ENCODE measurements around the gene SERINC2. TPM values are rescaled to one million over a fixed set of nuclear protein-coding genes. Genes with fewer than 3 reads are reported as not detected.

Gene SERINC2
- total RNA-seq, 1 donor from 2014 or later, result 30.4 TPM

- H3K4me1 Mint-ChIP-seq (ENCODE audit: low read depth, unreplicated experiment), result peaks cover 22% of the 10 kb centered on the region
- no peak overlapping the region for H3K27ac ChIP-seq (ENCODE audit: low read depth, low read length)
Observed at GRCh38 chr1:31374511-31375196, 38.4 kb upstream of the SERINC2 start.

DNA sequence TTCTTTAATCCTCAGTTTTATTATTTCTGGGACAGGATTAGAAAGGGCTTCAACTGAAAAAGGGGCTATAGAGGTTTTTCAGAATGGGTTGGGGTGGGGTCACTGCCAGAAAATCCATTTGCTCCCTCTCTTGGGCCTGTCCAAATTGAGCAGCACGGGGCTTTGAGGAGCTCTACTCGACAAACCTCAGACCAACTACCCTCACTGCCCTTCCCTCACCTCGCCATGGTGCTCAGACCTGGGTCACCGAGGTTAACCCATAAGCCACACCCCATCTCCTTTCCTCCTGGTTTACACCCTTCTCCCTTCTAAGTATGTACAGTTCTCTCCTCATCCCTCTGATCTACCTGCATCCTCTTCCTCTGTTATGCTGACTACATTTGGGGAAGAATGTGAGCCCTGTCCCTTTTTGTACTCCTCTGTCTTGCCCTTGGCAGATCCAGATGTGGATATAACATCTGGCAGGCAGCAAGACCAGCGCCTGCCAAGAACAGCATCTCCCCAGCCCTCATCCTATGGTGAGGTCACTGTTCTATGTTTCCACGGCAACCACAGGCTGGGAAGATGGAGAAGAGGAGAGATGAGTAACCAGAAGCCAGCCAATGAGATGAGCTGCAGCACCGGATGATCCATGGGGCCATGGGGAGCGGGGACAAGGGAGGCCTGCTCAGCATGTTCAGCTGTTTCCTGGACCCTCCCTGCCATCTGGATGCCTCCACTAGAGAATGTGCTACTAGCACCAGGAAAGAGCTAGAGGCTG is 36.5 kb upstream of the SERINC2 start:
- H3K9me3 ChIP-seq (ENCODE audit: insufficient read depth, low read depth, low read length), result no peaks in the 10 kb centered on the region
- H3K9ac ChIP-seq (ENCODE audit: low read length), result no peak overlapping the region
- H3K27me3 Mint-ChIP-seq (ENCODE audit: low read depth, unreplicated experiment), result peaks cover 6% of the 10 kb centered on the region
- peaks cover 2% of the 10 kb centered on the region for H3K36me3 Mint-ChIP-seq (ENCODE audit: low read depth, unreplicated experiment)
- no peaks in the 10 kb centered on the region for H3K79me2 ChIP-seq (ENCODE audit: insufficient read depth, low read length)
- no peak for TF ChIP-seq EZH2 (IDR thresholded peaks at IDR 0.05; ENCODE audit: insufficient read depth, low read length)
- TF ChIP-seq, protein P1, sequence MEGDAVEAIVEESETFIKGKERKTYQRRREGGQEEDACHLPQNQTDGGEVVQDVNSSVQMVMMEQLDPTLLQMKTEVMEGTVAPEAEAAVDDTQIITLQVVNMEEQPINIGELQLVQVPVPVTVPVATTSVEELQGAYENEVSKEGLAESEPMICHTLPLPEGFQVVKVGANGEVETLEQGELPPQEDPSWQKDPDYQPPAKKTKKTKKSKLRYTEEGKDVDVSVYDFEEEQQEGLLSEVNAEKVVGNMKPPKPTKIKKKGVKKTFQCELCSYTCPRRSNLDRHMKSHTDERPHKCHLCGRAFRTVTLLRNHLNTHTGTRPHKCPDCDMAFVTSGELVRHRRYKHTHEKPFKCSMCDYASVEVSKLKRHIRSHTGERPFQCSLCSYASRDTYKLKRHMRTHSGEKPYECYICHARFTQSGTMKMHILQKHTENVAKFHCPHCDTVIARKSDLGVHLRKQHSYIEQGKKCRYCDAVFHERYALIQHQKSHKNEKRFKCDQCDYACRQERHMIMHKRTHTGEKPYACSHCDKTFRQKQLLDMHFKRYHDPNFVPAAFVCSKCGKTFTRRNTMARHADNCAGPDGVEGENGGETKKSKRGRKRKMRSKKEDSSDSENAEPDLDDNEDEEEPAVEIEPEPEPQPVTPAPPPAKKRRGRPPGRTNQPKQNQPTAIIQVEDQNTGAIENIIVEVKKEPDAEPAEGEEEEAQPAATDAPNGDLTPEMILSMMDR (IDR thresholded peaks at IDR 0.05; ENCODE audit: insufficient read depth, low read depth, low read length), result no peak
- H3K9me3 Mint-ChIP-seq (ENCODE audit: unreplicated experiment), result no peaks in the 10 kb centered on the region
- no peak overlapping the region for H3K4me3 Mint-ChIP-seq (ENCODE audit: unreplicated experiment)
- peaks cover 27% of the 10 kb centered on the region for H3K4me1 ChIP-seq (ENCODE audit: insufficient read depth, low read length)
- FAIRE-seq (peak; percentile 17), DNase-seq (ENCODE audit: low read depth) (peak; percentile 86)
- H3K27ac ChIP-seq (ENCODE audit: low read depth, low read length), result peak overlapping the region; percentile 54
- peak overlapping the region; percentile 26 for H3K4me2 ChIP-seq (ENCODE audit: low read length)
- peak overlapping the region; percentile 73 for H3K27ac Mint-ChIP-seq (ENCODE audit: unreplicated experiment)
- no peak overlapping the region for H3K4me3 ChIP-seq (ENCODE audit: insufficient read depth, low read depth, low read length)
- H4K20me1 ChIP-seq (ENCODE audit: insufficient read depth, low read length), result no peaks in the 10 kb centered on the region
- H2AFZ ChIP-seq (ENCODE audit: low read depth, low read length), result peak overlapping the region; percentile 44
- H3K4me1 Mint-ChIP-seq (ENCODE audit: low read depth, unreplicated experiment), result peaks cover 19% of the 10 kb centered on the region
- no peaks in the 10 kb centered on the region for H3K27me3 ChIP-seq (ENCODE audit: insufficient read depth, low read length)
- no peaks in the 10 kb centered on the region for H3K36me3 ChIP-seq (ENCODE audit: insufficient read depth, low read length)

More at GRCh38 chr1:31374511-31375196, 38.4 kb upstream of the SERINC2 start:
- Histone ChIP-seq H3K4me1 (ENCODE audit: insufficient read depth, low read length) (peaks cover 27% of the 10 kb centered on the region), H3K36me3 (ENCODE audit: insufficient read depth, low read length) (no peaks in the 10 kb centered on the region), H3K4me2 (ENCODE audit: low read length) (no peak overlapping the region), H3K79me2 (ENCODE audit: insufficient read depth, low read length) (no peaks in the 10 kb centered on the region), H4K20me1 (ENCODE audit: insufficient read depth, low read length) (no peaks in the 10 kb centered on the region), H3K4me3 (ENCODE audit: insufficient read depth, low read depth, low read length) (no peak overlapping the region), H3K9ac (ENCODE audit: low read length) (no peak overlapping the region), H2AFZ (ENCODE audit: low read depth, low read length) (no peak overlapping the region), H3K27me3 (ENCODE audit: insufficient read depth, low read length) (no peaks in the 10 kb centered on the region), H3K9me3 (ENCODE audit: insufficient read depth, low read depth, low read length) (no peaks in the 10 kb centered on the region)
- no peak for FAIRE-seq
- H3K9me3 Mint-ChIP-seq (ENCODE audit: unreplicated experiment), result no peaks in the 10 kb centered on the region
- H3K36me3 Mint-ChIP-seq (ENCODE audit: low read depth, unreplicated experiment), result peaks cover 3% of the 10 kb centered on the region
- H3K4me3 Mint-ChIP-seq (ENCODE audit: unreplicated experiment), result no peak overlapping the region
- H3K27ac Mint-ChIP-seq (ENCODE audit: unreplicated experiment), result no peak overlapping the region
- DNase-seq (ENCODE audit: low read depth), result peak; percentile 55
- TF ChIP-seq EZH2 (IDR thresholded peaks at IDR 0.05; ENCODE audit: insufficient read depth, low read length), result no peak
- TF ChIP-seq, protein P1 (IDR thresholded peaks at IDR 0.05; ENCODE audit: insufficient read depth, low read depth, low read length), result no peak
- no peaks in the 10 kb centered on the region for H3K27me3 Mint-ChIP-seq (ENCODE audit: low read depth, unreplicated experiment)

Data from astrocyte (in vitro differentiated cells and primary cell).